Suprapubic skin (tissue), 4 donors: ENCODE results near the gene CNTN2. TPM values are rescaled to one million over a fixed set of nuclear protein-coding genes. Genes with fewer than 3 reads are reported as not detected.

Source experiments
- DNase-seq, 2 donors: peaks; one replicate each; pipeline ENCODE4 v3.0.0-alpha.2; 2019; ENCODE audit warnings: low spot score in 2 of 2
- H3K27ac ChIP-seq: fragments of 200-600 bp; sonication (generic); one replicate; pipeline ENCODE4 v1.5.1; 2019
- H3K27me3 ChIP-seq: fragments of 200-600 bp; sonication (generic); one replicate; pipeline ENCODE4 v1.5.1; 2019
- H3K36me3 ChIP-seq: fragments of 200-600 bp; sonication (generic); one replicate; pipeline ENCODE4 v1.5.1; 2019
- H3K4me1 ChIP-seq: fragments of 200-600 bp; sonication (generic); one replicate; pipeline ENCODE4 v1.5.1; 2019
- H3K4me3 ChIP-seq: fragments of 200-600 bp; sonication (generic); one replicate; pipeline ENCODE4 v1.5.1; 2019; ENCODE audit warnings: mild to moderate bottlenecking
- H3K9me3 ChIP-seq: fragments of 200-600 bp; sonication (generic); one replicate; pipeline ENCODE4 v1.5.1; 2019
- EP300 ChIP-seq: sonication (generic); formaldehyde crosslinking; IDR thresholded peaks from one replicate; pipeline ENCODE4 v1.6.1; 2017; ENCODE audit warnings: antibody characterized with exemption
- POLR2A ChIP-seq, 2 donors: fragments of 450-650 bp; IDR thresholded peaks; one replicate each; pipeline ENCODE4 v1.6.1; 2017; ENCODE audit warnings: antibody characterized with exemption in 2 of 2, mild to moderate bottlenecking in 2 of 2, moderate library complexity in 2 of 2
- POLR2AphosphoS5 ChIP-seq, 3 donors: sonication (generic); formaldehyde crosslinking; IDR thresholded peaks; one replicate each; pipeline ENCODE4 v1.6.1; 2017; ENCODE audit warnings: antibody characterized with exemption in 3 of 3
- WGBS: methylation state at CpG from one replicate; pipeline ENCODE4 v1.1.5; 2018; 5-methylcytosine and 5-hydroxymethylcytosine counted together
- total RNA-seq, 4 donors: library from RNA; depleted of rRNA; stranded (reverse); fragments of >200 nt; gene quantifications; one replicate each; pipeline ENCODE4 v1.1.0, GENCODE V29; 2016
- TF ChIP-seq, protein P1 (sequence below), 2 donors: fragments of 200-600 bp in 1 of 2; fragments of 450-650 bp in 1 of 2; sonication (generic) in 1 of 2; IDR thresholded peaks; one replicate each; pipeline ENCODE4 v1.5.1; 2016 to 2019; ENCODE audit warnings: antibody characterized with exemption in 2 of 2, mild to moderate bottlenecking in 1 of 2, moderate library complexity in 1 of 2

The CNTN2 gene
- total RNA-seq, 4 donors from 2014 or later, result 0.68 to 13.3 (median 1.7) TPM

DNA sequence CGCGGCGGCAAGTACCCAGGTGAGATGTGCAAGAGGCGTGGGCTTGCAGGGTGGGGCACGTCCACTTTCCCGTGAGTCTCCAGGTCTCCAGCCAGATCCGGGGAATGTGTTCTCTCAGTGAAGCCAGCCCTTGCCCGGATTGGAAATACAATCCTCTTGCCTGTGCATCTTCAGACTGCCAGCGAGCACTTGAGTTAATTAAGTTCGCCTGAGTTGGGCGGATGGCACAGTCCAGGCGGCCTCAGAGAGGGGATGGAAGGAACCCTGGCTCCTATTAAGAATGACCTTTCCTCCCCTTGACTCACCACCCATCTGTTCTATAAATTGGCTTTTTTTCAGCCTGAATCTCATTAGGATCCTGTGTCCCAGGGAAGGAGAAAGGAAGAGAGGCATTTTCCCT lies 33.3 kb upstream of the CNTN2 start:
- H3K27ac ChIP-seq, result no peak overlapping the region
- H3K4me3 ChIP-seq, result no peak overlapping the region
- TF ChIP-seq POLR2A (IDR thresholded peaks at IDR 0.05), result no peak
- TF ChIP-seq, protein P1, sequence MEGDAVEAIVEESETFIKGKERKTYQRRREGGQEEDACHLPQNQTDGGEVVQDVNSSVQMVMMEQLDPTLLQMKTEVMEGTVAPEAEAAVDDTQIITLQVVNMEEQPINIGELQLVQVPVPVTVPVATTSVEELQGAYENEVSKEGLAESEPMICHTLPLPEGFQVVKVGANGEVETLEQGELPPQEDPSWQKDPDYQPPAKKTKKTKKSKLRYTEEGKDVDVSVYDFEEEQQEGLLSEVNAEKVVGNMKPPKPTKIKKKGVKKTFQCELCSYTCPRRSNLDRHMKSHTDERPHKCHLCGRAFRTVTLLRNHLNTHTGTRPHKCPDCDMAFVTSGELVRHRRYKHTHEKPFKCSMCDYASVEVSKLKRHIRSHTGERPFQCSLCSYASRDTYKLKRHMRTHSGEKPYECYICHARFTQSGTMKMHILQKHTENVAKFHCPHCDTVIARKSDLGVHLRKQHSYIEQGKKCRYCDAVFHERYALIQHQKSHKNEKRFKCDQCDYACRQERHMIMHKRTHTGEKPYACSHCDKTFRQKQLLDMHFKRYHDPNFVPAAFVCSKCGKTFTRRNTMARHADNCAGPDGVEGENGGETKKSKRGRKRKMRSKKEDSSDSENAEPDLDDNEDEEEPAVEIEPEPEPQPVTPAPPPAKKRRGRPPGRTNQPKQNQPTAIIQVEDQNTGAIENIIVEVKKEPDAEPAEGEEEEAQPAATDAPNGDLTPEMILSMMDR (IDR thresholded peaks at IDR 0.05), result no peak
- no peak for TF ChIP-seq POLR2AphosphoS5 (IDR thresholded peaks at IDR 0.05)
- TF ChIP-seq EP300, result no peak
- 81% methylated on average over 11 of the region's 12 CpGs for WGBS
- H3K4me1 ChIP-seq, result peaks cover 20% of the 10 kb centered on the region
- H3K36me3 ChIP-seq, result no peaks in the 10 kb centered on the region
- no peaks in the 10 kb centered on the region for H3K27me3 ChIP-seq
- no peak for DNase-seq
- H3K9me3 ChIP-seq, result no peaks in the 10 kb centered on the region

DNA sequence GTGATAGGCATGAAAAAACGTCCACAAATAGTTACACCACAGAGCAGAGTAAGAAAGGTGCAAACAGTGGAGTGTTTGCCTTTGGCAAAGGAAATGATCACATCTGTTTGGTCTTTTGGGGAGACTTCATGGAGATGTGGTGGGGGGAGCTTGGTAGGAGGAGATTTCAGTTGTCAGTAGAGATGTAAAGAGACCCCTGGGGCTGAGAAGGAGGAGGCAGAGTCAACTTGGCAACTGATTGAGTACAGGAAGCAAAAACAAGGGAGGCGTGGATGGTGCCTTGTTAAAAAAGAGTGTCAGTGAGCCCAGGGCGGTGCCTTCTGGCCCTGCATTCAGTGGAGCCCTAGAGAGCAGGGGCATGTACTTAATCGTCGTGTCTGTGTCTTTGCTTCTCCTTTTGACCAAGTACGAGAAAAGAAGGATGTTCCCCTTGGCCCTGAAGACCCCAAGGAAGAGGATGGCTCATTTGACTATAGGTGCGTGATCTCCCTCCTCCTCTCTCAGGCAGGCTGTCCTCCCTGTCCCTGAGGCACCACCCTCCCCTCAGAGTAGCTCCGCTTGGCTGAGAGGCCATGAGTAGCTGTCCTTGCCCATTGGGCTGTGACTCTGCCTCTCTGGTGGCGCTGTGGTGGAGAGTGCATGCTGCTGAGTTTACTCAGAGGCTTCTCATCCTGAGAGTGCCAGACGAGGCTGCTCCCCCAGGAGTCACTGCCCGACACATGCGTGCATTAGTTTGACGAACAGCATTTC lies 30.4 kb upstream of the CNTN2 start:
- 73% methylated on average over 13 of the region's 13 CpGs for WGBS
- TF ChIP-seq, protein P1 (IDR thresholded peaks at IDR 0.05), result no peak
- TF ChIP-seq POLR2A (IDR thresholded peaks at IDR 0.05) (no peak), EP300 (no peak), POLR2AphosphoS5 (IDR thresholded peaks at IDR 0.05) (no peak)
- Histone ChIP-seq H3K27ac (no peak overlapping the region), H3K4me1 (peaks cover 17% of the 10 kb centered on the region), H3K4me3 (no peak overlapping the region), H3K9me3 (no peaks in the 10 kb centered on the region), H3K36me3 (no peaks in the 10 kb centered on the region), H3K27me3 (no peaks in the 10 kb centered on the region)
- DNase-seq, result no peak

DNA sequence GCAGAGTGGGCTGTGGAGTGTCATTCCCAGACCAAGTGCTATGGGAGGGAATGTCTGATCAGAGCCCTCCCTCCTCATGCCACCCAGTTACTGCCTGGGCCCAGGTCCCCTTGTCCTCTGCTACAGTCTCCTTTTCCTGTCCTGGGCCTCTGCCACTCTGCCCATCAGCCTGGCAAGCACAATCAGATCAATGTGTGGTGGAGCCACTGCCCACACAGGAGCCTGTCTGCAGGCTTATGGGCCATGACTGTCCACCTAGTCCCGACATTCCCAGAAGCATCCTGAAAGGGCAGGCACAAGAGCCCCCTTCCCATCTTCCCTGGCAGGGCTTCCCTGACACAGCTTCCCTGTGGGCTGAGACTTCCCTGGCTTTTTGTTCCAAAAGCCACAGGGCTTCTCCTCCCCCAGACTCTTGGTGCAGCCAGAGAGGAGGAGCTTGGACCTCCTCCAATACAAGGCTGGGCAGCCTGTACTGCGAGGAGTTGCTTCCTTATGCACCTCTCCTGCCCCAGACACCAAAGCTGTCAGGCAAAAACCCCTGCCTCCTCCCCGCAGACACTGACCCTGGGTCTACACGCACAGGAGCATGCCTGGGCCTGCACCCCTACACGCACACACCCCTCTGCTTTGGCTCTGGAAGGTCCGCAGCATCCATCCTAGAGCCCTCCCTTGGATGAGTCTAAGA lies 29.2 kb upstream of the CNTN2 start:
- H3K36me3 ChIP-seq, result no peaks in the 10 kb centered on the region
- H3K4me3 ChIP-seq, result no peak overlapping the region
- no peak overlapping the region for H3K27ac ChIP-seq
- H3K4me1 ChIP-seq, result peaks cover 17% of the 10 kb centered on the region
- no peaks in the 10 kb centered on the region for H3K9me3 ChIP-seq
- 38% methylated on average over 1 of the region's 6 CpGs for WGBS
- no peaks in the 10 kb centered on the region for H3K27me3 ChIP-seq
- DNase-seq, result no peak
- no peak for TF ChIP-seq EP300
- no peak for TF ChIP-seq POLR2A (IDR thresholded peaks at IDR 0.05)
- TF ChIP-seq POLR2AphosphoS5 (IDR thresholded peaks at IDR 0.05), result no peak
- TF ChIP-seq, protein P1 (IDR thresholded peaks at IDR 0.05), result no peak

DNA sequence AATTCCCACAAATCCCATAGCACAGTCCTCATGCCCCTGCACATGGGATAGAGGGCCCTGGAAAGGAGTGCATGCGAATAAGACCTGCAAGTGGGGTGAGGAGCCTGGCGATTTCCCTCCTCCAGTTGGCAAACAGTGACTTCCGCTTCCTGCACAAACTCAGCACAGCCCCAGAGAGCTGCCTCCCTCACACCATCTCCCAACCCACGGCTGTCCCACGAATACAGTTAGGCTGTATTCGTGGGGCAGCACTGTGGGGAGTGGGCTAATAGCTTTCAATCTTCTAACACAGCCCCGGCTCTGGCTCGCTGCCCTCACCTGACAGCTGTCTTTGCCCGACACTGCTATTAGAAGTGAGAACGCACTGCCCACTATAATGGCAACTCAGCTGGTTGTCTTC lies 28.2 kb upstream of the CNTN2 start:
- Histone ChIP-seq H3K27me3 (no peaks in the 10 kb centered on the region), H3K4me3 (no peak overlapping the region), H3K9me3 (no peaks in the 10 kb centered on the region), H3K4me1 (peaks cover 17% of the 10 kb centered on the region), H3K27ac (no peak overlapping the region), H3K36me3 (no peaks in the 10 kb centered on the region)
- TF ChIP-seq EP300 (no peak), POLR2A (IDR thresholded peaks at IDR 0.05) (no peak), POLR2AphosphoS5 (IDR thresholded peaks at IDR 0.05) (no peak)
- TF ChIP-seq, protein P1 (IDR thresholded peaks at IDR 0.05), result no peak
- 70% methylated on average over 10 of the region's 10 CpGs for WGBS
- no peak for DNase-seq

DNA sequence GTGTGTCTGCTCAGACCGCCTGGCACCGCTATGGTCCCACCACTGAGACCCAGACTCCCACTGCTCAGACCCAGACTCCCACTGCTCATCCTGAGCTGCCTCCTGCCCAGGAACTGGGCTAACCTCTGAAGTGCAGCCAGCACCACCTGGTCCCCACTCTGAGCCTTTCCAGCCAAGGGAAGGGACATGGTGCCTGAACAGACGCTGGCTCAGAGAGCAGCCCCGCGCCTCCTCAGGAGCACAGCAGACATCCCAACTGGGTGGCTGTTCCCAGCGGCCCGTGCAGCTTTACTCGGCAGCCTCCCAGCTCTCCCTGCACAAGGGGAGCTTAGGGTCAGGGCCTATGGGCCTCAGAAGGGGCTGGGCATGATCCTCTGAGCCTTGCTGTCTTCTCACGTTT lies 27.8 kb upstream of the CNTN2 start:
- Histone ChIP-seq H3K36me3 (no peaks in the 10 kb centered on the region), H3K27ac (no peak overlapping the region), H3K9me3 (no peaks in the 10 kb centered on the region), H3K27me3 (peaks cover 3% of the 10 kb centered on the region), H3K4me3 (no peak overlapping the region), H3K4me1 (peaks cover 17% of the 10 kb centered on the region)
- no peak for DNase-seq
- TF ChIP-seq, protein P1 (IDR thresholded peaks at IDR 0.05), result no peak
- TF ChIP-seq EP300 (no peak), POLR2AphosphoS5 (IDR thresholded peaks at IDR 0.05) (no peak), POLR2A (IDR thresholded peaks at IDR 0.05) (no peak)
- 97% methylated on average over 5 of the region's 9 CpGs for WGBS
